Measurements from ENCODE around the gene ADAMTS15. TPM values are rescaled to one million over a fixed set of nuclear protein-coding genes. Genes with fewer than 3 reads are reported as not detected.

The ADAMTS15 gene, protein sequence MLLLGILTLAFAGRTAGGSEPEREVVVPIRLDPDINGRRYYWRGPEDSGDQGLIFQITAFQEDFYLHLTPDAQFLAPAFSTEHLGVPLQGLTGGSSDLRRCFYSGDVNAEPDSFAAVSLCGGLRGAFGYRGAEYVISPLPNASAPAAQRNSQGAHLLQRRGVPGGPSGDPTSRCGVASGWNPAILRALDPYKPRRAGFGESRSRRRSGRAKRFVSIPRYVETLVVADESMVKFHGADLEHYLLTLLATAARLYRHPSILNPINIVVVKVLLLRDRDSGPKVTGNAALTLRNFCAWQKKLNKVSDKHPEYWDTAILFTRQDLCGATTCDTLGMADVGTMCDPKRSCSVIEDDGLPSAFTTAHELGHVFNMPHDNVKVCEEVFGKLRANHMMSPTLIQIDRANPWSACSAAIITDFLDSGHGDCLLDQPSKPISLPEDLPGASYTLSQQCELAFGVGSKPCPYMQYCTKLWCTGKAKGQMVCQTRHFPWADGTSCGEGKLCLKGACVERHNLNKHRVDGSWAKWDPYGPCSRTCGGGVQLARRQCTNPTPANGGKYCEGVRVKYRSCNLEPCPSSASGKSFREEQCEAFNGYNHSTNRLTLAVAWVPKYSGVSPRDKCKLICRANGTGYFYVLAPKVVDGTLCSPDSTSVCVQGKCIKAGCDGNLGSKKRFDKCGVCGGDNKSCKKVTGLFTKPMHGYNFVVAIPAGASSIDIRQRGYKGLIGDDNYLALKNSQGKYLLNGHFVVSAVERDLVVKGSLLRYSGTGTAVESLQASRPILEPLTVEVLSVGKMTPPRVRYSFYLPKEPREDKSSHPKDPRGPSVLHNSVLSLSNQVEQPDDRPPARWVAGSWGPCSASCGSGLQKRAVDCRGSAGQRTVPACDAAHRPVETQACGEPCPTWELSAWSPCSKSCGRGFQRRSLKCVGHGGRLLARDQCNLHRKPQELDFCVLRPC
- total RNA-seq = under 0.01 TPM in 1 of 2 replicates, not detected in the other

DNA sequence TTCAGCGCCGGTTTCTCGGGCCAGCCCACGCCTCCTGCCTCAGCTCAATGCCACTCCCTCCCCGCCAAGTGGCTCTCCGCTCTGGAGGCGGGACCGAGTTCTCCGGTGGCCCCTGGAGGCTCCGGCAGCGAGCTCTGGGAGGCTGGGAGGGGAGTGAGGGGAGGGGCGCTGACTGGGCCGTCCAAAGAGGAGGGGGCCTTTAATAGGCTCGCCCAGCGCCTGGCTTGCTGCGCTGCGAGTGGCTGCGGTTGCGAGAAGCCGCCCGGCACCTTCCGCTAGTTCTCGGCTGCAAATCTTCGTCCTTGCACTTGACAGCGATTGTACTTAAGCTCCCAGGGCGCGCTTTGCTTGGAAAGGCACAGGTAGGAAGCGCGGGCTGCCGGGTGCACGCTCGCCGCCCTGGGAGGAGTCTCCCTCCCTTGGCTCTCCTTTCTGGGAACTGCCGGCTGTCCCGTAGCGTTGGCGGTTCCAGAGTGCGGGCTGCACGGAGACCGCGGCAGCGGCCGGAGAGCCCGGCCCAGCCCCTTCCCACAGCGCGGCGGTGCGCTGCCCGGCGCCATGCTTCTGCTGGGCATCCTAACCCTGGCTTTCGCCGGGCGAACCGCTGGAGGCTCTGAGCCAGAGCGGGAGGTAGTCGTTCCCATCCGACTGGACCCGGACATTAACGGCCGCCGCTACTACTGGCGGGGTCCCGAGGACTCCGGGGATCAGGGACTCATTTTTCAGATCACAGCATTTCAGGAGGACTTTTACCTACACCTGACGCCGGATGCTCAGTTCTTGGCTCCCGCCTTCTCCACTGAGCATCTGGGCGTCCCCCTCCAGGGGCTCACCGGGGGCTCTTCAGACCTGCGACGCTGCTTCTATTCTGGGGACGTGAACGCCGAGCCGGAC, at the start of gene ADAMTS15:
ADAMTS15 (plus strand) TSS at position 230 of the 894 bp plus-strand sequence; CDS start at position 559, 329 bp downstream.

DNA sequence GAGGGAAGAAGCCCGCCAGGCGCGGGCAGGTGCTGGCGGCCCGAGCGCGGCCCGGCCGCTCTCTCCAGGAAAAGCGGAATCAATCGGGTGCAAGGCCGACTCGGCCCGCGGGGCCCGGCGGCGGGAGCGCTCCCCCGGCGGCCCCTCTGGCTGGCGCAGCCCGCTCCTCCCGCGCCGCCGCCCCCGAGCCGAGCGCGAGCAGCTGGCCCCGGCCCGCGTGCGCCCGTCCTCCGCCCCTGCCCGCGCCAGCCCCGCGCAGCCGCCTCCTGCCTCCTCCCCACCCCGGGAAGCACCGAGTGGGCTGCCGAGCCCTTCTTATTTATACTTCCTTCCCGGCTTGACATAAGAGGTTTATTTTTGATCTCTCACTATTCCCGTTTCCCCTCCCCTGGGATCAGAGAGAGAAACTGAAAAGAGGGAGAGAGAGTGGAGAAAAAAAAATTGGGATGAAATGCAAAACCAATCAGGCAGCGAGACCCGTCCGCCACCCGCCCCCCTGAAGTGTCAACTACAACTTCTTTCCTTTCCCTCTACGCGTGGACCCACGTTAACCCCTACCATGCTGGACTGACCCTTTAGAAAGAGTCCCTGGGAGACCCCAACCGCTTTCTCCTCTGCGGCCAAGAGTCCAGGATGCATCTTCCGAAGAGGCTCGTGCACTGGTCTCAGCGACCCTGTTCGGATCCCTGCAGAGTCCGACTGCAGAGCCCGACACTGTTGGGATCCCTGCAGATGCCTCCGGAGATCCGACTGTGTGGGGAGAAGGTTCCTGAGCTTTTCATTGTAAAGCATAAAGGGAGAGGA, 19.9 kb upstream of the ADAMTS15 start, which contains the start of gene ADAMTS8:
ADAMTS8 (minus strand) TSS at position 294 of the 804 bp plus-strand sequence. CDS start 323 bp downstream, outside the sequence.

Other genes starting within 250 kb of the ADAMTS15 start
- 11.2 and 11.8 TPM in 2 replicates for gene ZBTB44, start 133.7 kb upstream of the ADAMTS15 start, total RNA-seq
- gene ADAMTS8, start 20.0 kb upstream of the ADAMTS15 start, total RNA-seq = not detected in 2 replicates